Endothelial cell (in vitro differentiated cells): Measurements from ENCODE around the gene AFAP1L1. TPM values are rescaled to one million over a fixed set of nuclear protein-coding genes. Genes with fewer than 3 reads are reported as not detected.

ENCODE experiments used
- DNase-seq: peaks from one replicate; pipeline ENCODE4 v3.0.0; 2021; ENCODE audit warnings: low spot score
- H3K27ac Mint-ChIP-seq: one replicate; pipeline ENCODE4 v1.8.0; 2021; ENCODE audit warnings: mixed read lengths, inconsistent platforms; ENCODE audit not compliant: unreplicated experiment
- H3K27me3 Mint-ChIP-seq: one replicate; pipeline ENCODE4 v1.8.0; 2021; ENCODE audit warnings: mild to moderate bottlenecking, moderate library complexity, mixed read lengths, inconsistent platforms; ENCODE audit not compliant: unreplicated experiment
- H3K36me3 Mint-ChIP-seq: one replicate; pipeline ENCODE4 v1.8.0; 2021; ENCODE audit warnings: mild to moderate bottlenecking, low read depth, mixed read lengths, inconsistent platforms; ENCODE audit not compliant: unreplicated experiment
- H3K4me1 Mint-ChIP-seq: one replicate; pipeline ENCODE4 v1.8.0; 2021; ENCODE audit warnings: mild to moderate bottlenecking, mixed read lengths, inconsistent platforms; ENCODE audit not compliant: unreplicated experiment
- H3K4me3 Mint-ChIP-seq: one replicate; pipeline ENCODE4 v1.8.0; 2021; ENCODE audit warnings: mild to moderate bottlenecking, mixed read lengths, inconsistent platforms; ENCODE audit not compliant: unreplicated experiment
- H3K9me3 Mint-ChIP-seq: one replicate; pipeline ENCODE4 v1.8.0; 2021; ENCODE audit warnings: mixed read lengths, inconsistent platforms; ENCODE audit not compliant: unreplicated experiment
- total RNA-seq: library from RNA; stranded (reverse); fragmentation: NEBNext Ultra II Directional; extraction: Animal tissue kit (Norgen Biotek cat#: 25700); gene quantifications from one replicate; pipeline ENCODE4 v1.2.1, GENCODE V29; 2021; ENCODE audit not compliant: unreplicated experiment
- TF ChIP-seq, protein P1 (sequence below): fragments of 200-600 bp; sonication (generic); IDR thresholded peaks from one replicate; pipeline ENCODE4 v1.5.0; 2021; ENCODE audit warnings: antibody characterized with exemption; ENCODE audit not compliant: unreplicated experiment

Gene AFAP1L1
- total RNA-seq, 1 donor from 2014 or later = 393 TPM

- Mint-ChIP-seq H3K27ac (no peak overlapping the region), H3K9me3 (no peaks in the 10 kb centered on the region), H3K36me3 (no peaks in the 10 kb centered on the region), H3K4me1 (peaks cover 11% of the 10 kb centered on the region), H3K27me3 (no peaks in the 10 kb centered on the region), H3K4me3 (no peak overlapping the region)
- TF ChIP-seq, protein P1, sequence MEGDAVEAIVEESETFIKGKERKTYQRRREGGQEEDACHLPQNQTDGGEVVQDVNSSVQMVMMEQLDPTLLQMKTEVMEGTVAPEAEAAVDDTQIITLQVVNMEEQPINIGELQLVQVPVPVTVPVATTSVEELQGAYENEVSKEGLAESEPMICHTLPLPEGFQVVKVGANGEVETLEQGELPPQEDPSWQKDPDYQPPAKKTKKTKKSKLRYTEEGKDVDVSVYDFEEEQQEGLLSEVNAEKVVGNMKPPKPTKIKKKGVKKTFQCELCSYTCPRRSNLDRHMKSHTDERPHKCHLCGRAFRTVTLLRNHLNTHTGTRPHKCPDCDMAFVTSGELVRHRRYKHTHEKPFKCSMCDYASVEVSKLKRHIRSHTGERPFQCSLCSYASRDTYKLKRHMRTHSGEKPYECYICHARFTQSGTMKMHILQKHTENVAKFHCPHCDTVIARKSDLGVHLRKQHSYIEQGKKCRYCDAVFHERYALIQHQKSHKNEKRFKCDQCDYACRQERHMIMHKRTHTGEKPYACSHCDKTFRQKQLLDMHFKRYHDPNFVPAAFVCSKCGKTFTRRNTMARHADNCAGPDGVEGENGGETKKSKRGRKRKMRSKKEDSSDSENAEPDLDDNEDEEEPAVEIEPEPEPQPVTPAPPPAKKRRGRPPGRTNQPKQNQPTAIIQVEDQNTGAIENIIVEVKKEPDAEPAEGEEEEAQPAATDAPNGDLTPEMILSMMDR = peak; percentile 40
- peak; percentile 30 for DNase-seq
These were observed 42.9 kb upstream of the AFAP1L1 start for GRCh38 chr5:149228618-149229297.

GRCh38 chr5:149229298-149229937 is 42.2 kb upstream of the AFAP1L1 start:
- Mint-ChIP-seq H3K27me3 (no peaks in the 10 kb centered on the region), H3K4me3 (no peak overlapping the region), H3K36me3 (no peaks in the 10 kb centered on the region), H3K9me3 (no peaks in the 10 kb centered on the region), H3K27ac (no peak overlapping the region), H3K4me1 (peaks cover 11% of the 10 kb centered on the region)
- no peak for DNase-seq
- TF ChIP-seq, protein P1 = no peak

GRCh38 chr5:149235841-149236240 is 35.8 kb upstream of the AFAP1L1 start:
- Mint-ChIP-seq H3K4me1 (peaks cover 32% of the 10 kb centered on the region), H3K27ac (no peak overlapping the region), H3K9me3 (no peaks in the 10 kb centered on the region), H3K4me3 (no peak overlapping the region), H3K27me3 (no peaks in the 10 kb centered on the region), H3K36me3 (no peaks in the 10 kb centered on the region)
- DNase-seq = no peak
- TF ChIP-seq, protein P1 = no peak

DNA sequence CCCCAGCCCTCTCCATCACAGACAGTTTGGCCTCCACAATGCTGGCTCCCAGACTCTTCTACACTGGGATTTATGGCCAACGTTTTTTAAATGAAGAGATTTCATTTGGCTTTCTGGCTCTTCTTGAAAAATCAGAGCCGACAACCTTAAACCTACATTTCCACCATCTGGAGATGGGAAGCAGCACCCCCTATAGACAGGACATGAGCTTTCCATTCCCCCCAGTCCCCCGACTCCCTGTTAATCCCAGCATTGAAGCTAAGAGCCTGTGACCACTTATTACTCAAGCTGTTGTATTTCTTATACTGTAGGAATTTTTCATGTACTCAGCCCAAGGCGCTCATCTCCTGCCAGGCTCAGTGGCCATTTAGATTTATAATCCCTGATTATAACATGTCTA is 34.0 kb upstream of the AFAP1L1 start:
- no peaks in the 10 kb centered on the region for H3K27me3 Mint-ChIP-seq
- H3K4me3 Mint-ChIP-seq = no peak overlapping the region
- H3K9me3 Mint-ChIP-seq = no peaks in the 10 kb centered on the region
- H3K36me3 Mint-ChIP-seq = no peaks in the 10 kb centered on the region
- H3K4me1 Mint-ChIP-seq = peaks cover 35% of the 10 kb centered on the region
- TF ChIP-seq, protein P1 = no peak
- no peak overlapping the region for H3K27ac Mint-ChIP-seq
- no peak for DNase-seq

DNA sequence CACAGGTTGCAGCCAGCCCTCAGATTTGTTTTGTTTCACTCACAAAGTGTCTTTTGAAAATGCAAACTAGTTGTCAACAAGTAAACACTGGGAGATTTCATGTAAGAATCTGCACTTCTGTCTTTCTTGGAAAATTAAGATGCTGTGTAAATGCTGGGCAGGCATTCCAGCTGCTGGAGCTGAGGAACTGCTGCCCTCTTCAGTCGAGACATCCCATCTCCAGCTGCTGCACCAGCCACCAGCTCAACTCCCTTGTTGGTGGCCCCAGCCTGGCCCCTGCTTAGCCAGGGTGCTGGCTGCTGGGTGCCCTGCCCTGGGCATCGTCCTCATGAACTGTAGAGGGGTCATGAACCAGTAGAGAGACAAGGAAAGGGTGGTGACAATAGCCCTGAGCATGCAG is 33.1 kb upstream of the AFAP1L1 start:
- peaks cover 36% of the 10 kb centered on the region for H3K4me1 Mint-ChIP-seq
- H3K4me3 Mint-ChIP-seq = no peak overlapping the region
- no peak overlapping the region for H3K27ac Mint-ChIP-seq
- DNase-seq = no peak
- no peaks in the 10 kb centered on the region for H3K27me3 Mint-ChIP-seq
- H3K9me3 Mint-ChIP-seq = no peaks in the 10 kb centered on the region
- TF ChIP-seq, protein P1 = no peak
- no peaks in the 10 kb centered on the region for H3K36me3 Mint-ChIP-seq
